Erythroblast (primary cell): ENCODE results near the gene PHF20.

Experiments used
- GATA1 ChIP-seq: IDR thresholded peaks from 2 replicates; pipeline ENCODE4 v1.6.1; 2011; ENCODE audit warnings: low read depth, mild to moderate bottlenecking, control low read depth, low read length, moderate library complexity
- POLR2A ChIP-seq: IDR thresholded peaks from 2 replicates; pipeline ENCODE4 v1.6.1; 2011; ENCODE audit warnings: mild to moderate bottlenecking, low read length

DNA sequence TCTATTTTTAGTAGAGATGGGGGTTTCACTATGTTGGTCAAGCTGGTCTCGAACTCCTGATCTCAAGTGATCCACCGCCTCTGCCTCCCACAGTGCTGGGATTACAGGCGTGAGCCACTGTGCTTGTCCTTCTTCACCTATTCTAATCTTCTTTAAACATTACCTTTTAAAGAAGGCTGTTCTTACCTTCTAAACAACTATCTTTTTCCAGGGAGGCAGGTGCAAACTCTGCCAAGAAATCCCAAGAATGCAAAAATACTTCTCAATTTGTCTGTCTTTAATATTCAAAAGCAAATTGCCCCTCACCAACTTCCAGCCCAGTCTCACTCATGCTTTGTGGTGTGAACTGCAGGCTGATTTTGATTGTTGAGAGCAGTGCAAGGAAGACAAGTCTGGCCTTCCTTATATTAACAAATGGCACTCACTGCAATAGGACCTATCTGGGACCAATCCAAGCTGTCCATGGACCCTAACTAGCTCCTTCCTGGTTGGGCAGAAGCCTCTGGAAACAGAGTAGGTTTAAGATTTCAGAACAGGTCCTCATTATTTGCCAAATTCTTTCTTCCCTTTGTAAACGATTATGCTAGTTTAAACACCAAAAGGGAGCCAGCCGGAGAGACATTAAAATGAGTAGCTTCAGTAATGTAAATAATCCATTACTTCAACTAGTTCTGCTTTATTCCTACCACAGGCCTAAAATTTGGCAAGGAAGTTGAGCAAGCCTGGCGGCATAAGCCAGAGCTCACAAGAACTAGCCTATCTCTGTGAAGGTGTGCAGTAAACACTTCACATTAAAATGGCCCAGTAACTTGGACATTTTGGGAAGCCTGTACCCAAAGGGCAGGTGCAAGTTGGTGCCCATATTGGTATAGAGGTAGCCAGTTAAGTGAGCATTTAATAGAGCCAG, 180.9 kb downstream of the PHF20 start:
- TF ChIP-seq POLR2A (no peak), GATA1 (no peak)
